Measurements from ENCODE around the gene UNK. TPM values are rescaled to one million over a fixed set of nuclear protein-coding genes. Genes with fewer than 3 reads are reported as not detected.

The UNK gene
- total and polyA plus RNA-seq, 9 of the 15 experiments (the other 6 are each of a cell fraction or from before 2014, with no cell fraction given) = 12.8 to 38.6 (median 24.8) TPM

- TF ChIP-seq MAX (CRISPR knock-in tag; IDR thresholded peaks at IDR 0.05) = no peak
Measured at GRCh38 chr17:75828741-75829140, 44.1 kb downstream of the UNK start (continued).

GRCh38 chr17:75829747-75830146, 45.1 kb downstream of the UNK start:
- 0 out of 2 replicates have a peak, but pooled peaks cover 4% of the 10 kb centered on the region for H4K20me1 ChIP-seq (replicated peaks; ENCODE audit: control insufficient read depth, insufficient read depth, low read length)
- ATAC-seq (no peak), DNase-seq (ENCODE audit: extremely low read depth in 1 of 4, low spot score in 3 of 4) (no peak), FAIRE-seq (no peak)
- H2AFZ ChIP-seq (ENCODE audit: low read depth, low read length) = no peak overlapping the region
- H3K9me1 ChIP-seq (ENCODE audit: control insufficient read depth, insufficient read depth, low read length) = no peaks in the 10 kb centered on the region
- peaks cover under 1% of the 10 kb centered on the region; the same call in 1 of the 3 replicates for H3K79me2 ChIP-seq (ENCODE audit: control insufficient read depth, insufficient read depth, low read length)
- no peak overlapping the region for H3K9ac ChIP-seq (ENCODE audit: insufficient read depth in 1 of 2, low read depth in 2 of 2, low read length in 2 of 2)
- no peak overlapping the region for H3K4me3 ChIP-seq
- no peak overlapping the region for H3K27ac ChIP-seq (ENCODE audit: extremely low read depth, low read depth, low read length)
- no peaks in the 10 kb centered on the region for H3K27me3 ChIP-seq (ENCODE audit: control insufficient read depth in 2 of 2, insufficient read depth in 2 of 2, low read length in 2 of 2)
- intact Hi-C loops (cut with micrococcal nuclease) (no loop called here), in situ Hi-C loops (cut with MboI) (no loop called here)
- WGBS (ENCODE audit: insufficient coverage, low coverage, missing lambda C conversion rate) = 94% methylated on average over 6 of the region's 7 CpGs
- ChIA-PET POLR2A (interaction anchor here (0.7 to 3.5 kb wide), 17 partner anchors 8 to 154 kb away, joined by 3 to 15 read pairs (median 6); partner anchors contain the start of gene UNC13D), CTCF (ENCODE audit: low intra/inter-chr PET ratio) (no interaction called here)
- H3K4me1 ChIP-seq (replicated peaks in 1 of 2; ENCODE audit: control insufficient read depth in 2 of 2, insufficient read depth in 2 of 2, low read length in 2 of 2) = peaks cover 0 to 54% of the 10 kb centered on the region in 2 experiments; a peak in 3 of 5 replicates
- H3K9me3 ChIP-seq (replicated peaks; ENCODE audit: control insufficient read depth, insufficient read depth, low read depth, low read length) = no peaks in the 10 kb centered on the region
- peaks cover 85% of the 10 kb centered on the region; the same call in 2 of the 3 replicates for H3K36me3 ChIP-seq (ENCODE audit: control insufficient read depth, insufficient read depth, low read length)
- no peak overlapping the region for H3K4me2 ChIP-seq (ENCODE audit: insufficient read depth, low read length)
- BruUV-seq (replicated peaks) = no TSS peak
- no peak for TF ChIP-seq TEAD4 (IDR thresholded peaks at IDR 0.05; ENCODE audit: low read length)
- no peak for TF ChIP-seq TEAD4 (CRISPR knock-in tag; IDR thresholded peaks at IDR 0.05; ENCODE audit: borderline replicate concordance)
- no peak for TF ChIP-seq BRF2 (IDR thresholded peaks at IDR 0.05; ENCODE audit: borderline replicate concordance, insufficient read depth, insufficient read length)
- no peak for TF ChIP-seq HBP1 (CRISPR knock-in tag; IDR thresholded peaks at IDR 0.05)
- TF ChIP-seq TCF7 (IDR thresholded peaks at IDR 0.05; ENCODE audit: borderline replicate concordance) = no peak
